HepG2 (cell line): ENCODE data around the gene BICRAL. TPM values are rescaled to one million over a fixed set of nuclear protein-coding genes. Genes with fewer than 3 reads are reported as not detected.

Source experiments
- ATAC-seq: fragments of 200-7000 bp; cut with Tn5 transposase; 3 replicates; pipeline ENCODE4 v1.9.1; 2020; ENCODE audit warnings: mild to moderate bottlenecking, moderate library complexity
- BruUV-seq: library from RNA; stranded (reverse); fragments of 400-500 nt; replicated peaks from 2 replicates; lab custom pipeline; 2021; lab: Mats Ljungman, UMichigan
- CTCF ChIA-PET: fragments of 300-600 bp; formaldehyde crosslinking; extraction: SDS; loops from one replicate; lab custom pipeline; 2021; ENCODE audit warnings: low total read pairs, inconsistent platforms, low intra/inter-chr PET ratio; lab: Yijun Ruan, JAX
- POLR2A ChIA-PET: fragments of 350-600 bp; sonication (Branson Sonifier 250); formaldehyde crosslinking; loops from one replicate; lab custom pipeline; 2020; ENCODE audit warnings: antibody characterized with exemption, inconsistent platforms; lab: Yijun Ruan, JAX
- DNase-seq: peaks from one replicate; pipeline ENCODE4 v3.0.0-alpha.2; 2015; ENCODE audit warnings: low spot score
- FAIRE-seq: peaks from 3 replicates; lab custom pipeline; 2011; peaks lifted over from hg19 to GRCh38; lab: Jason Lieb, UNC
- H2AFZ ChIP-seq: one replicate; pipeline ENCODE4 v1.6.1; 2011; ENCODE audit warnings: low read length, inconsistent platforms
- H3K27ac ChIP-seq: fragments of 300-600 bp; 3 replicates; pipeline ENCODE4 v1.8.0; 2011; ENCODE audit warnings: mixed run types, mild to moderate bottlenecking, mixed read lengths, low read length, inconsistent platforms; ENCODE audit not compliant: insufficient read depth; ENCODE audit errors: extremely low read length
- H3K27me3 ChIP-seq, 2 experiments: fragments of 200-600 bp in 1 of 2; 2 replicates in 1 of 2; 3 replicates in 1 of 2; pipeline versions ENCODE4 v1.6.0 to v1.8.0; 2011; ENCODE audit warnings: low read length in 2 of 2, mild to moderate bottlenecking in 2 of 2, moderate library complexity in 2 of 2, inconsistent platforms in 1 of 2; ENCODE audit not compliant: insufficient read depth in 2 of 2, control insufficient read depth in 1 of 2
- H3K36me3 ChIP-seq, 2 experiments: fragments of 200-600 bp in 1 of 2; replicated peaks in 1 of 2; 2 replicates in 1 of 2; 3 replicates in 1 of 2; pipeline versions ENCODE4 v1.5.1 to v1.8.0; 2011; ENCODE audit warnings: low read length in 2 of 2, inconsistent platforms in 1 of 2; ENCODE audit not compliant: insufficient read depth in 2 of 2, control insufficient read depth in 1 of 2
- H3K4me1 ChIP-seq: 2 replicates; pipeline ENCODE4 v1.5.1; 2012; ENCODE audit warnings: low read length, inconsistent platforms; ENCODE audit not compliant: insufficient read depth
- H3K4me2 ChIP-seq: 2 replicates; pipeline ENCODE4 v1.6.0; 2011; ENCODE audit warnings: low read depth, low read length, inconsistent platforms
- H3K4me3 ChIP-seq, 3 experiments: fragments of 200-600 bp in 1 of 3; sonication (generic), shearing (Covaris generic) in 1 of 3; replicated peaks in 1 of 3; 2 replicates each; pipeline ENCODE4 v1.5.1; 2011 to 2016; ENCODE audit warnings: low read length in 3 of 3, inconsistent platforms in 2 of 3, low read depth in 2 of 3, mild to moderate bottlenecking in 2 of 3, control low read depth in 1 of 3, mixed read lengths in 1 of 3; ENCODE audit not compliant: insufficient read depth in 1 of 3
- H3K79me2 ChIP-seq: one replicate; pipeline ENCODE4 v1.6.1; 2011; ENCODE audit warnings: low read length, inconsistent platforms; ENCODE audit not compliant: insufficient read depth
- H3K9ac ChIP-seq: 2 replicates; pipeline ENCODE4 v1.6.0; 2011; ENCODE audit warnings: mild to moderate bottlenecking, low read depth, low read length, inconsistent platforms; ENCODE audit not compliant: insufficient read depth
- H3K9me3 ChIP-seq: 2 replicates; pipeline ENCODE4 v1.5.1; 2012; ENCODE audit warnings: mild to moderate bottlenecking, low read length
- H4K20me1 ChIP-seq: 2 replicates; pipeline ENCODE4 v1.6.0; 2011; ENCODE audit warnings: inconsistent platforms, mild to moderate bottlenecking, low read length, moderate library complexity; ENCODE audit not compliant: insufficient read depth
- AFF4 ChIP-seq: sonication (generic); formaldehyde crosslinking; IDR thresholded peaks from 2 replicates; pipeline ENCODE4 v1.4.0; 2020; ENCODE audit warnings: missing genetic modification reagents
- AHR ChIP-seq: IDR thresholded peaks from 2 replicates; pipeline ENCODE4 v1.6.1; 2018; ENCODE audit warnings: missing genetic modification reagents, missing compliant biosample characterization
- CERS6 ChIP-seq: sonication (generic); formaldehyde crosslinking; IDR thresholded peaks from 2 replicates; pipeline ENCODE4 v1.5.0; 2020; ENCODE audit warnings: missing genetic modification reagents
- GATAD1 ChIP-seq: IDR thresholded peaks from 2 replicates; pipeline ENCODE4 v1.6.1; 2016; ENCODE audit warnings: missing genetic modification reagents, missing compliant biosample characterization
- GPN1 ChIP-seq: sonication (generic); formaldehyde crosslinking; IDR thresholded peaks from 2 replicates; pipeline ENCODE4 v1.5.1; 2020; ENCODE audit warnings: missing genetic modification reagents, borderline replicate concordance
- MIXL1 ChIP-seq: IDR thresholded peaks from 2 replicates; pipeline ENCODE4 v1.6.1; 2016
- MTA3 ChIP-seq: sonication (generic); formaldehyde crosslinking; IDR thresholded peaks from 2 replicates; pipeline ENCODE4 v1.4.0; 2020; ENCODE audit warnings: missing genetic modification reagents
- PCBP1 ChIP-seq: fragments of 200-400 bp; formaldehyde crosslinking; IDR thresholded peaks from 2 replicates; pipeline ENCODE4 v1.6.1; 2017; ENCODE audit warnings: mild to moderate bottlenecking, low read depth, low read length, borderline replicate concordance
- REL ChIP-seq: sonication (generic); formaldehyde crosslinking; conservative IDR thresholded peaks from 2 replicates; pipeline ENCODE4 v1.8.0; 2022; ENCODE audit warnings: mild to moderate bottlenecking, missing genetic modification reagents, moderate library complexity
- ZNF496 ChIP-seq: sonication (generic); formaldehyde crosslinking; IDR thresholded peaks from 2 replicates; pipeline ENCODE4 v1.8.1; 2023; ENCODE audit warnings: mild to moderate bottlenecking, moderate library complexity, missing genetic modification reagents; ENCODE audit not compliant: insufficient replicate concordance
- ZNF562 ChIP-seq: sonication (generic); formaldehyde crosslinking; IDR thresholded peaks from 2 replicates; pipeline ENCODE4 v1.8.0; 2022; ENCODE audit warnings: missing genetic modification reagents, borderline replicate concordance
- ZNF704 ChIP-seq: sonication (generic); formaldehyde crosslinking; IDR thresholded peaks from 2 replicates; pipeline ENCODE4 v1.8.1; 2023; ENCODE audit warnings: mild to moderate bottlenecking, inconsistent platforms, moderate library complexity, missing genetic modification reagents, borderline replicate concordance
- ZNF709 ChIP-seq: sonication (generic); formaldehyde crosslinking; IDR thresholded peaks from 2 replicates; pipeline ENCODE4 v1.5.0; 2020; ENCODE audit warnings: mild to moderate bottlenecking, missing genetic modification reagents
- ZNF777 ChIP-seq: sonication (generic); formaldehyde crosslinking; IDR thresholded peaks from 2 replicates; pipeline ENCODE4 v1.4.0; 2020; ENCODE audit warnings: missing genetic modification reagents
- ZNF850 ChIP-seq: sonication (generic); formaldehyde crosslinking; conservative IDR thresholded peaks from 2 replicates; pipeline ENCODE4 v1.9.0; 2021; ENCODE audit warnings: mild to moderate bottlenecking, missing genetic modification reagents
- WGBS: methylation state at CpG from one replicate; pipeline ENCODE4 v1.1.6; 2017; ENCODE audit warnings: low lambda C conversion rate; 5-methylcytosine and 5-hydroxymethylcytosine counted together
- in situ Hi-C: cut with HindIII; loops from 2 replicates; pipeline ENCODE4 v1.10.0; 2017; ENCODE audit warnings: low pct_unique_long_range_greater_than_20kb; ENCODE audit not compliant: extremely low pct_ligation_motif_present
- intact Hi-C: fragments of 100-400 bp; cut with micrococcal nuclease; formaldehyde crosslinking; loops from one replicate; pipeline ENCODE4 v1.10.0; 2022; ENCODE audit not compliant: unreplicated experiment
- polyA plus RNA-seq, 8 experiments: library from polyadenylated mRNA; depleted of rRNA in 3 of 8; stranded (reverse) in 7 of 8; unstranded in 1 of 8; fragments of >200 nt; fragmentation: Illumina TruSeq in 4 of 8; extraction: Trizol in 4 of 8; gene quantifications; 2 replicates each; pipeline versions ENCODE4 v1.2.1 to v1.2.3, GENCODE V29; 2011 to 2016; ENCODE audit warnings: low read depth in 4 of 8, missing spikeins in 1 of 8, mixed read lengths in 1 of 8; ENCODE audit not compliant: insufficient read depth in 1 of 8
- total RNA-seq, 5 experiments: library from RNA; depleted of rRNA; stranded (reverse); fragments of >200 nt; fragmentation: Illumina TruSeq; extraction: Trizol; gene quantifications; 2 replicates each; pipeline ENCODE4 v1.2.3, GENCODE V29; 2016; ENCODE audit warnings: low read depth in 1 of 5
- TF ChIP-seq, protein P1 (sequence below): sonication (generic); formaldehyde crosslinking; IDR thresholded peaks from 2 replicates; pipeline ENCODE4 v1.4.0; 2020; ENCODE audit warnings: missing genetic modification reagents
- TF ChIP-seq, protein P2 (sequence below): sonication (generic); formaldehyde crosslinking; IDR thresholded peaks from 2 replicates; pipeline ENCODE4 v1.8.0; 2022; ENCODE audit warnings: missing genetic modification reagents, low read depth, mild to moderate bottlenecking, borderline replicate concordance

BICRAL gene
- total and polyA plus RNA-seq, 2 of the 13 experiments (the other 11 are each of a cell fraction or from before 2014, with no cell fraction given) = 5.0 to 13.5 TPM

- TF ChIP-seq, protein P1, sequence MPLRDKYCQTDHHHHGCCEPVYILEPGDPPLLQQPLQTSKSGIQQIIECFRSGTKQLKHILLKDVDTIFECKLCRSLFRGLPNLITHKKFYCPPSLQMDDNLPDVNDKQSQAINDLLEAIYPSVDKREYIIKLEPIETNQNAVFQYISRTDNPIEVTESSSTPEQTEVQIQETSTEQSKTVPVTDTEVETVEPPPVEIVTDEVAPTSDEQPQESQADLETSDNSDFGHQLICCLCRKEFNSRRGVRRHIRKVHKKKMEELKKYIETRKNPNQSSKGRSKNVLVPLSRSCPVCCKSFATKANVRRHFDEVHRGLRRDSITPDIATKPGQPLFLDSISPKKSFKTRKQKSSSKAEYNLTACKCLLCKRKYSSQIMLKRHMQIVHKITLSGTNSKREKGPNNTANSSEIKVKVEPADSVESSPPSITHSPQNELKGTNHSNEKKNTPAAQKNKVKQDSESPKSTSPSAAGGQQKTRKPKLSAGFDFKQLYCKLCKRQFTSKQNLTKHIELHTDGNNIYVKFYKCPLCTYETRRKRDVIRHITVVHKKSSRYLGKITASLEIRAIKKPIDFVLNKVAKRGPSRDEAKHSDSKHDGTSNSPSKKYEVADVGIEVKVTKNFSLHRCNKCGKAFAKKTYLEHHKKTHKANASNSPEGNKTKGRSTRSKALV (CRISPR knock-in tag) = no peak
- TF ChIP-seq ZNF777 (CRISPR knock-in tag) (no peak), ZNF709 (no peak), GATAD1 (CRISPR knock-in tag) (no peak), ZNF704 (no peak)
These were observed 66.8 kb downstream of the BICRAL start (continued) for GRCh38 chr6:42848700-42849099.

DNA sequence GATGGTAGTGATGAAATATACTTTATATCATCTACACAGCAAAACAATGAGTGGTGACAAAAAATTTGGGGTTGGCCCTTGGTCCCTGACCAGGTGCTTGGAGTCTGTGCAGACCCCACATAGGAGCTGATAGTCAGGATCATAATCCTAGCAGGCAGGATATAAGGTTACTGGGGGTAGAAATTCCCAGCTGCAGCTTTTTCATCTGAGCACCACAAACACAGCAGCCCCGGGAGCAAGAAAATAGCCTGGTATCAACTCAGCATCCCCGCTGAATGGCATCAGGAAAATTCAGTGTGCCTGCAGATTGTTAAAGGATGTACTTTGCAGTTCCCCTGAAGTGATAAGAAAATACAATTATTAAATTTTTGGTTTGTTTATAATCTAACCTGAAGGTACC, 69.7 kb downstream of the BICRAL start:
- DNase-seq (no peak), FAIRE-seq (no peak), ATAC-seq (no peak)
- H3K27ac ChIP-seq = no peak overlapping the region
- H3K79me2 ChIP-seq = no peaks in the 10 kb centered on the region
- H4K20me1 ChIP-seq = no peaks in the 10 kb centered on the region
- intact Hi-C loops (no loop called here), in situ Hi-C loops (no loop called here)
- H3K4me1 ChIP-seq = peaks cover 4% of the 10 kb centered on the region
- H3K27me3 ChIP-seq = no peaks in the 10 kb centered on the region
- 96% methylated on average over 2 of the region's 2 CpGs for WGBS
- peaks cover 8 to 39% of the 10 kb centered on the region in 2 experiments for H3K36me3 ChIP-seq
- no peak overlapping the region for H2AFZ ChIP-seq
- no peak overlapping the region for H3K4me3 ChIP-seq
- no peak overlapping the region for H3K4me2 ChIP-seq
- ChIA-PET CTCF (no interaction called here), POLR2A (no interaction called here)
- H3K9ac ChIP-seq = no peak overlapping the region
- H3K9me3 ChIP-seq = no peaks in the 10 kb centered on the region
- no TSS peak for BruUV-seq
- TF ChIP-seq ZNF850 (CRISPR knock-in tag) (no peak), AHR (CRISPR knock-in tag) (no peak), ZNF562 (CRISPR knock-in tag) (no peak), ZNF496 (no peak), MTA3 (CRISPR knock-in tag) (no peak), MIXL1 (CRISPR knock-in tag) (no peak), PCBP1 (no peak), REL (CRISPR knock-in tag) (no peak), GPN1 (CRISPR knock-in tag) (no peak), AFF4 (CRISPR knock-in tag) (no peak), CERS6 (no peak)
- TF ChIP-seq, protein P2, sequence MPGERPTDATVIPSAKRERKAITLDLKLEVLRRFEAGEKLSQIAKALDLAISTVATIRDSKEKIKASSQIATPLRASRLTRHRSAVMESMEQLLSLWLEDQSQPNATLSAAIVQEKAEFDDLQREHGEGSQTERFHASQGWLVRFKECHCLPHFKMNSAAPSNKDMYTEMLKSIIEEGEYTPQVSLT (CRISPR knock-in tag) = no peak
